Fibroblast of lung (primary cell): ENCODE measurements around the gene RNF133. TPM values are rescaled to one million over a fixed set of nuclear protein-coding genes. Genes with fewer than 3 reads are reported as not detected.

Source experiments
- DNase-seq, 2 donors: peaks; one replicate each; pipeline versions ENCODE4 v3.0.0 to v3.0.0-alpha.2; 2010; ENCODE audit warnings: low read depth in 2 of 2
- H2AFZ ChIP-seq: 2 replicates; pipeline ENCODE4 v1.5.1; 2012; ENCODE audit warnings: low read length, control low read depth, inconsistent platforms
- H3K27ac ChIP-seq: 2 replicates; pipeline ENCODE4 v1.5.1; 2011; ENCODE audit warnings: low read length, control low read depth; ENCODE audit not compliant: insufficient read depth
- H3K27me3 ChIP-seq: 2 replicates; pipeline ENCODE4 v1.5.1; 2011; ENCODE audit warnings: mild to moderate bottlenecking, low read length; ENCODE audit not compliant: control insufficient read depth, insufficient read depth
- H3K36me3 ChIP-seq: 2 replicates; pipeline ENCODE4 v1.5.1; 2011; ENCODE audit warnings: low read length; ENCODE audit not compliant: control insufficient read depth, insufficient read depth
- H3K4me1 ChIP-seq: 2 replicates; pipeline ENCODE4 v1.5.1; 2011; ENCODE audit warnings: low read length; ENCODE audit not compliant: control insufficient read depth, insufficient read depth; ENCODE audit errors: extremely low read depth
- H3K4me2 ChIP-seq: 2 replicates; pipeline ENCODE4 v1.5.1; 2011; ENCODE audit warnings: low read length, control low read depth; ENCODE audit not compliant: insufficient read depth; ENCODE audit errors: extremely low read depth
- H3K4me3 ChIP-seq, 4 experiments: fragments of 200-600 bp in 1 of 4; sonication (generic) in 1 of 4; replicated peaks in 1 of 4; 2 replicates each; pipeline ENCODE4 v1.5.1; 2011 to 2016; ENCODE audit warnings: low read length in 4 of 4, low read depth in 3 of 4, mild to moderate bottlenecking in 3 of 4, control low read depth in 2 of 4, inconsistent platforms in 1 of 4, mixed read lengths in 1 of 4; ENCODE audit not compliant: insufficient read depth in 1 of 4; ENCODE audit errors: control extremely low read depth in 1 of 4
- H3K79me2 ChIP-seq: 2 replicates; pipeline ENCODE4 v1.5.1; 2012; ENCODE audit warnings: mild to moderate bottlenecking, low read length, inconsistent platforms; ENCODE audit not compliant: control insufficient read depth, insufficient read depth
- H3K9ac ChIP-seq: 2 replicates; pipeline ENCODE4 v1.5.1; 2011; ENCODE audit warnings: mild to moderate bottlenecking, low read length, control low read depth; ENCODE audit not compliant: insufficient read depth
- H3K9me3 ChIP-seq: 2 replicates; pipeline ENCODE4 v1.5.1; 2012; ENCODE audit warnings: low read depth, low read length; ENCODE audit not compliant: control insufficient read depth, insufficient read depth
- H4K20me1 ChIP-seq: 2 replicates; pipeline ENCODE4 v1.5.1; 2011; ENCODE audit warnings: low read length; ENCODE audit not compliant: control insufficient read depth, insufficient read depth; ENCODE audit errors: extremely low read depth
- CTCF ChIP-seq, 2 donors: IDR thresholded peaks in 1 of 2; conservative IDR thresholded peaks in 1 of 2; 1 replicate in 1 of 2; 2 replicates in 1 of 2; pipeline ENCODE4 v1.5.1; 2011 to 2012; ENCODE audit warnings: low read length in 2 of 2, control low read depth in 1 of 2, inconsistent platforms in 1 of 2, low read depth in 1 of 2, mild to moderate bottlenecking in 1 of 2
- EZH2 ChIP-seq: IDR thresholded peaks from 2 replicates; pipeline ENCODE4 v1.5.1; 2012; ENCODE audit warnings: low read length, control low read depth, mild to moderate bottlenecking; ENCODE audit errors: missing control alignments
- polyA plus RNA-seq, 2 donors: library from polyadenylated mRNA; depleted of rRNA in 1 of 2; stranded (reverse) in 1 of 2; unstranded in 1 of 2; fragments of >200 nt; gene quantifications; 2 replicates each; pipeline ENCODE4 v1.2.1, GENCODE V29; 2011 to 2012; ENCODE audit warnings: missing spikeins in 1 of 2
- total RNA-seq: library from RNA; depleted of rRNA; stranded (reverse); fragments of >200 nt; gene quantifications from 2 replicates; pipeline ENCODE4 v1.2.1, GENCODE V29; 2014

RNF133 gene
- total and polyA plus RNA-seq, 2 donors (not counting 1 experiment from before 2014, with no cell fraction given) = 0.07 to 0.50 TPM

GRCh38 chr7:122694697-122695096 lies 4.2 kb downstream of the RNF133 start:
- H2AFZ ChIP-seq = no peak overlapping the region
- H3K79me2 ChIP-seq = no peaks in the 10 kb centered on the region
- H3K9me3 ChIP-seq = no peaks in the 10 kb centered on the region
- H3K9ac ChIP-seq = no peak overlapping the region
- no peaks in the 10 kb centered on the region for H3K36me3 ChIP-seq
- H3K4me2 ChIP-seq = no peak overlapping the region
- no peaks in the 10 kb centered on the region for H3K27me3 ChIP-seq
- no peak for DNase-seq
- H3K4me3 ChIP-seq = no peak overlapping the region
- TF ChIP-seq EZH2 (no peak), CTCF (conservative IDR thresholded peaks at IDR 0.05 in 1 of 2, IDR thresholded peaks at IDR 0.05 in 1 of 2; ENCODE audit: low read depth in 1 of 2, low read length in 2 of 2) (no peak)
- H3K4me1 ChIP-seq = no peaks in the 10 kb centered on the region
- no peak overlapping the region for H3K27ac ChIP-seq
- no peaks in the 10 kb centered on the region for H4K20me1 ChIP-seq

- Histone ChIP-seq H3K79me2 (no peaks in the 10 kb centered on the region), H3K4me3 (no peak overlapping the region), H3K9me3 (no peaks in the 10 kb centered on the region), H3K9ac (no peak overlapping the region), H3K36me3 (no peaks in the 10 kb centered on the region), H3K27me3 (no peaks in the 10 kb centered on the region), H3K4me1 (no peaks in the 10 kb centered on the region), H4K20me1 (no peaks in the 10 kb centered on the region), H3K4me2 (no peak overlapping the region), H3K27ac (no peak overlapping the region), H2AFZ (no peak overlapping the region)
- no peak for DNase-seq
- TF ChIP-seq CTCF (conservative IDR thresholded peaks at IDR 0.05 in 1 of 2, IDR thresholded peaks at IDR 0.05 in 1 of 2; ENCODE audit: low read depth in 1 of 2, low read length in 2 of 2) (no peak), EZH2 (no peak)
Measured at GRCh38 chr7:122692769-122693309, 6.1 kb downstream of the RNF133 start.

GRCh38 chr7:122691569-122692235 lies 7.2 kb downstream of the RNF133 start:
- Histone ChIP-seq H4K20me1 (no peaks in the 10 kb centered on the region), H3K4me2 (no peak overlapping the region), H3K27ac (no peak overlapping the region), H3K36me3 (no peaks in the 10 kb centered on the region), H3K4me1 (no peaks in the 10 kb centered on the region), H2AFZ (no peak overlapping the region), H3K9ac (no peak overlapping the region), H3K9me3 (no peaks in the 10 kb centered on the region), H3K4me3 (no peak overlapping the region), H3K27me3 (no peaks in the 10 kb centered on the region), H3K79me2 (no peaks in the 10 kb centered on the region)
- no peak for DNase-seq
- TF ChIP-seq EZH2 = no peak
- TF ChIP-seq CTCF (conservative IDR thresholded peaks at IDR 0.05 in 1 of 2, IDR thresholded peaks at IDR 0.05 in 1 of 2; ENCODE audit: low read depth in 1 of 2, low read length in 2 of 2) = no peak
